K562 treated with DMSO at 1 percent for 24 hours (cell line): Measurements from ENCODE around the gene SCAMP2. TPM values are rescaled to one million over a fixed set of nuclear protein-coding genes. Genes with fewer than 3 reads are reported as not detected.

Experiments
- total RNA-seq: library from RNA; unstranded; fragments of 300-600 nt; gene quantifications from 2 replicates; pipeline ENCODE4 v1.2.3, GENCODE V29; 2022; ENCODE audit warnings: low read depth; ENCODE audit not compliant: insufficient read depth

SCAMP2 gene
- 67.8 and 68.5 TPM in 2 replicates for total RNA-seq

GRCh38 chr15:74873036-74873755 lies at the start of gene SCAMP2:
Gene SCAMP2, minus strand, starts transcription at chr15:74873365. Its CDS starts 110 bp downstream, at chr15:74873255.

GRCh38 chr15:74906450-74907162 lies 33.4 kb upstream of the SCAMP2 start, which contains the start of gene FAM219B:
Gene FAM219B, minus strand, starts transcription at chr15:74906851. Its CDS starts 51 bp downstream, at chr15:74906800.

DNA sequence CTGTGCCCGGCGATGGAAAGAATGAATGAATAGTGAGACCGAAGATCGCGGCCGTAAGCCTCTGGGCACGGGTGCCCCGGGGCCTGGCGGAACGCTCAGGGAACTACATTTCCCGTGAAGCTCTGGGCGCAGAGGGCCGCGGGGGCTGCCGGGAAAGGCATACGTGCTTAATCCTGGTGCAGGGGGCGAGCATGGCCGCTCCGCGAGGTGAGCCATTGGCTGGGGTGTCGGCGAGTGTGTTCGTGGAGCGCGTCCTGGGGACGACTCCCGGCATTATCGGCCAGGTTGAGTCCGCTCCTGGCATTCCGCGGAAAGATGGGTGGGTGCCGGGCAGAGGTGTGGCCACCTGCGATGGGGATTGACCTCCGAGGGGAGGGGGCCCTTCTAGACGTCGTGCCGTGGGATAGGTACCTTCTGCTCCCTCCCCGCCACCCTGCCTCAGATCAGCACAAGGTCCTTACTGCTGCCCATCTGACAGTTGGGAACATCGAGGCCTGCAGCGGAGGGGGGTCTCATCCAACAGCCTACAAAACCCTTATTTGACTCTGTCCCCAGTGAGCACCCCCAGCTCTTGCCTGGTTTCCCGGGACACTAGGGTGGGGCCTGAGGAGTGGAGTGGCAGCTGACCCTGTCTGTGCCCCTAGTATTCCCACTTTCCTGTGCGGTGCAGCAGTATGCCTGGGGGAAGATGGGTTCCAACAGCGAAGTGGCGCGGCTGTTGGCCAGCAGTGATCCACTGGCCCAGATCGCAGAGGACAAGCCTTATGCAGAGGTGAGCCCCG lies 16.9 kb upstream of the SCAMP2 start, which contains the start of gene MPI:
MPI (plus strand) TSS at position 160 of the 782 bp plus-strand sequence; CDS start at position 192, 32 bp downstream.

DNA sequence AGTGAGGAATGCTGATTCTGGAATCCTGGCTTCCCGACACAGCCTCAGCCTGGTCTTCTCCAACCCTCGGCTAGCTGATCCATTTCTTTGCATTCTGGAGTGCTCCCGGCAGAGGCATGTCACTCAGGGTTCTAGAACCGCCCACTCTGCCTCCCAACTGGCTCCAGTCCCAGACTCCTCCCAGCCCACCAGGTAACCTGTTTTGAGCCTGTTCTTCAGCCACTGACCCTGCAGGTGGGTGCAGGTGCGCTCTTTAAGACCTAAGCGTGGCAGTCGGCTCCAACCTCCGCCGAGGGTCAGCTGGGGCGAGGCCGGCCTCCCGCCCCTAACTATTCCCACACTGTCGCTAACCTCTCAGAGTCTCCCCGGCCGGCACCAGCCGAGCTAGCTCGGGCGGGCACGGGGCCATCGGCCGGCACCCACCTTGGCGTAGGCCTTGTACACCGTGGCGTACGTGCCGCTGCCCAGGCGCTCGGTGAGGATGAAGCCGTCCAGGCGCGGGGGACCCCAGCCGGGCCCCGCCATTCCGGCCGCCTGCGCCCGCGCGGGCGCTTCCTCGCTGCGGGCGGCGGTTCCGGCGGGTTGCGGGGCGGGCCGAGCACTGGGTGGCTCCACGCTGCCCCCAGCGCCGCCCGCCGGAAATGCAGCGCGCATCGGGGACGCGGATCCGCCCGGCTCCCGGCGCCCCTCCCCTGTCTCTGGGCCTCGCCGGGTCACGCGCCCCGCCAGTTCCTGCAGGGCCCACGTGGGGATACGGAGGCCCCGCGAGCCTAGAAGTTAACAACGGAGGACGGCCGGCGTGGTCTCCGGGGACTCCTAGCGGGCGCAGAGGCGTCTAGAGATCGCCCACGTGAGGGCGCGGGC lies 30.4 kb downstream of the SCAMP2 start, which contains the start of gene ULK3:
ULK3 (minus strand) TSS at position 576 of the 864 bp plus-strand sequence; CDS start at position 525, 51 bp downstream.

GRCh38 chr15:74826364-74826819 lies 46.8 kb downstream of the SCAMP2 start, which contains the start of gene CPLX3:
Gene CPLX3, plus strand, starts transcription at chr15:74826627. Its CDS starts 77 bp downstream, at chr15:74826704.

DNA sequence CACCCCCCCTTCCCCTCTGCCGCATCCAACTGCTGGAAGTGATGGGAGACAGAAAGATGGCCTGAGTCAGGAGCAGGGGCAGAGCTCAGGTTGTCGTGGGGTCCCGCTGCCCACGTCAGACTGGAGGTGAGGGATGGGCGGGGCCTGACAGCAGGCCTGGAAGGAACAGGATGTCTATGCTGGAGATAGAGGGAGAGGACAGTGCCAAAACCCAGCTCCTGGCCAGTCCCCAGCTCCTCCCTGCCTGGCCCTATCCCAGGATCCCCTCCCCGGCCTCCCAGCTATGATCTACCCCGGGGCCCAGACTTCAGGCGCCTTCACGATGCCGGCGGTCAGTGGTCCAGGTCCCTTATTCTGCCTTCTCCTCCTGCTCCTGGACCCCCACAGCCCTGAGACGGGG lies 60.6 kb downstream of the SCAMP2 start, which contains the start of gene LMAN1L:
LMAN1L (plus strand) TSS at position 303 of the 400 bp plus-strand sequence; CDS start at position 323, 20 bp downstream.

Other genes with a start within 250 kb of the SCAMP2 start
- gene EDC3, start 177.3 kb downstream of the SCAMP2 start, total RNA-seq = 43.1 and 47.7 TPM in 2 replicates
- 0.17 and 0.78 TPM in 2 replicates for gene CYP1A1, start 147.8 kb downstream of the SCAMP2 start, total RNA-seq
- gene CYP1A2, start 124.5 kb downstream of the SCAMP2 start, total RNA-seq = not detected in 2 replicates
- gene CSK, start 91.3 kb downstream of the SCAMP2 start, total RNA-seq = 73.2 and 90.4 TPM in 2 replicates
- gene LMAN1L, start 60.5 kb downstream of the SCAMP2 start, total RNA-seq = not detected in 2 replicates
- not detected in 2 replicates for gene CPLX3, start 46.7 kb downstream of the SCAMP2 start, total RNA-seq
- 39.3 and 50.0 TPM in 2 replicates for gene ULK3, start 30.2 kb downstream of the SCAMP2 start, total RNA-seq
- gene MPI, start 16.7 kb upstream of the SCAMP2 start, total RNA-seq = 35.1 and 40.3 TPM in 2 replicates
- gene FAM219B, start 33.5 kb upstream of the SCAMP2 start, total RNA-seq = 20.4 and 21.5 TPM in 2 replicates
- 394 and 429 TPM in 2 replicates for gene COX5A, start 64.7 kb upstream of the SCAMP2 start, total RNA-seq
- gene RPP25, start 83.4 kb upstream of the SCAMP2 start, total RNA-seq = 38.6 and 41.0 TPM in 2 replicates
- 0.27 TPM in 1 of 2 replicates, not detected in the other for gene SCAMP5, start 122.2 kb upstream of the SCAMP2 start, total RNA-seq
- gene PPCDC, start 150.2 kb upstream of the SCAMP2 start, total RNA-seq = 14.3 and 17.2 TPM in 2 replicates